GM21737 (cell line): ENCODE data around the gene ADAMTS14.

ENCODE experiments used
- ATAC-seq: cut with Tn5 transposase; IDR thresholded peaks from one replicate; pipeline ENCODE4 v1.9.1; 2021; ENCODE audit warnings: mild to moderate bottlenecking, moderate library complexity; ENCODE audit not compliant: unreplicated experiment

Gene ADAMTS14

GRCh38 chr10:70809726-70810125, 137.4 kb downstream of the ADAMTS14 start:
- ATAC-seq: no peak

GRCh38 chr10:70810967-70811366, 138.7 kb downstream of the ADAMTS14 start:
- no peak for ATAC-seq

- ATAC-seq: no peak
Measured at GRCh38 chr10:70811881-70812280, 139.6 kb downstream of the ADAMTS14 start.
